Measurements from ENCODE around the gene CKAP5.

Gene CKAP5

DNA sequence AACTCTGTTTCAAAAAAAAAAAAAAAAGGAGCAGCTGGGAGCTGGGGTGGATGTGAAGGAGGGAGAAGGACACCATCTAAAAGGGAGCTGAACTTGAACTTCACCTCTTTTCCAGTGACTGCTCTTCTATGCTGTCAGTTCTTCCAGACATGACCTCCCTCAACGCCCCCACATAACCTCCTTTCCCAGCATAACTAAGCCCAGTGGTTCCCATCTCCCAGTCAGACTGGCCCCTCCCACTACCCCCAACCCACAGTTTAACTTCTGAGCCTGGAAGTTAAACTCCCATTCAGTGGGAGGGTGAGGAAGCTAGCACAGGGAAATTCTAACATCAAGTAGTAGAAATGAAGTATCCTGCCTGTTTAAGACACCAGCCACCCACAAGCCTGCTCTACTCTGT, 147.5 kb downstream of the CKAP5 start (continued):
- TF ChIP-seq, protein P1, sequence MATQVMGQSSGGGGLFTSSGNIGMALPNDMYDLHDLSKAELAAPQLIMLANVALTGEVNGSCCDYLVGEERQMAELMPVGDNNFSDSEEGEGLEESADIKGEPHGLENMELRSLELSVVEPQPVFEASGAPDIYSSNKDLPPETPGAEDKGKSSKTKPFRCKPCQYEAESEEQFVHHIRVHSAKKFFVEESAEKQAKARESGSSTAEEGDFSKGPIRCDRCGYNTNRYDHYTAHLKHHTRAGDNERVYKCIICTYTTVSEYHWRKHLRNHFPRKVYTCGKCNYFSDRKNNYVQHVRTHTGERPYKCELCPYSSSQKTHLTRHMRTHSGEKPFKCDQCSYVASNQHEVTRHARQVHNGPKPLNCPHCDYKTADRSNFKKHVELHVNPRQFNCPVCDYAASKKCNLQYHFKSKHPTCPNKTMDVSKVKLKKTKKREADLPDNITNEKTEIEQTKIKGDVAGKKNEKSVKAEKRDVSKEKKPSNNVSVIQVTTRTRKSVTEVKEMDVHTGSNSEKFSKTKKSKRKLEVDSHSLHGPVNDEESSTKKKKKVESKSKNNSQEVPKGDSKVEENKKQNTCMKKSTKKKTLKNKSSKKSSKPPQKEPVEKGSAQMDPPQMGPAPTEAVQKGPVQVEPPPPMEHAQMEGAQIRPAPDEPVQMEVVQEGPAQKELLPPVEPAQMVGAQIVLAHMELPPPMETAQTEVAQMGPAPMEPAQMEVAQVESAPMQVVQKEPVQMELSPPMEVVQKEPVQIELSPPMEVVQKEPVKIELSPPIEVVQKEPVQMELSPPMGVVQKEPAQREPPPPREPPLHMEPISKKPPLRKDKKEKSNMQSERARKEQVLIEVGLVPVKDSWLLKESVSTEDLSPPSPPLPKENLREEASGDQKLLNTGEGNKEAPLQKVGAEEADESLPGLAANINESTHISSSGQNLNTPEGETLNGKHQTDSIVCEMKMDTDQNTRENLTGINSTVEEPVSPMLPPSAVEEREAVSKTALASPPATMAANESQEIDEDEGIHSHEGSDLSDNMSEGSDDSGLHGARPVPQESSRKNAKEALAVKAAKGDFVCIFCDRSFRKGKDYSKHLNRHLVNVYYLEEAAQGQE (tag by site-specific recombination; IDR thresholded peaks at IDR 0.05), result no peak
- TF ChIP-seq SALL2 (tag by site-specific recombination; IDR thresholded peaks at IDR 0.05; ENCODE audit: borderline replicate concordance) (no peak), EGR2 (tag by site-specific recombination; IDR thresholded peaks at IDR 0.05; ENCODE audit: low read depth) (peak; percentile 86), ZFHX2 (tag by site-specific recombination; conservative IDR thresholded peaks at IDR 0.05) (peak; percentile 86)

DNA sequence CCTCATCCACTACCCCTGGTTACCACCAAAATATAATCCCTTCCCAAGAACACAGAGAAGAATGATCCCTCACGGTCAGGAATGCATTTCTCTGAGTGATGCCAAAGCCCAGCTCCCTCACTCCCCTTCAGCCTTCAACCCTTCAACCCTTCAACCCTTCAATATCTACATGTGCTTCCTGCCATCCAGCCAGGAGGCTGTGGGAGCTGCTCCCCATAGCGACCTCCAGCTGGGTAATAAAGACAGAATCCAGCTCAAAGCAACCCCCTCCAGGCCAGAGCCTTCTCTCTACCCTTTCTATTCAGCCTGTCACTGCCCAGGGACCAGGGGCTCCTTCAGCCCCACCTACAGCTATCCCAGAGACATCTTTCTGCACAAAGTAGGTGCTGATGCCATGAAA, 148.4 kb downstream of the CKAP5 start:
- Histone ChIP-seq H3K36me3 (ENCODE audit: control insufficient read depth in 2 of 2, insufficient read depth in 1 of 2, low read length in 2 of 2) (peaks cover 4 to 41% of the 10 kb centered on the region in 2 experiments; a peak in 2 of 3 replicates), H3K27ac (ENCODE audit: extremely low read depth, low read depth, low read length) (no peak overlapping the region), H3K4me3 (ENCODE audit: low read depth, low read length) (no peak overlapping the region), H3K4me1 (ENCODE audit: control insufficient read depth, insufficient read depth, low read length) (no peaks in the 10 kb centered on the region), H3K9me3 (ENCODE audit: control insufficient read depth, insufficient read depth, low read depth, low read length) (no peaks in the 10 kb centered on the region)
- ChIA-PET CTCF (interaction anchor here (0.6 to 0.8 kb wide), 2 partner anchors 81 to 97 kb away, joined by 3 to 4 read pairs; partner anchors contain the start of genes ATG13 and HARBI1), POLR2A (no interaction called here)
- TF ChIP-seq GLIS1 (tag by site-specific recombination; IDR thresholded peaks at IDR 0.05) (peak; percentile 61; the same call in 1 of the 2 replicates), OVOL3 (tag by site-specific recombination; IDR thresholded peaks at IDR 0.05) (no peak), ZNF621 (tag by site-specific recombination; IDR thresholded peaks at IDR 0.05) (no peak), ZIC2 (tag by site-specific recombination; IDR thresholded peaks at IDR 0.05) (peak; percentile 54)

DNA sequence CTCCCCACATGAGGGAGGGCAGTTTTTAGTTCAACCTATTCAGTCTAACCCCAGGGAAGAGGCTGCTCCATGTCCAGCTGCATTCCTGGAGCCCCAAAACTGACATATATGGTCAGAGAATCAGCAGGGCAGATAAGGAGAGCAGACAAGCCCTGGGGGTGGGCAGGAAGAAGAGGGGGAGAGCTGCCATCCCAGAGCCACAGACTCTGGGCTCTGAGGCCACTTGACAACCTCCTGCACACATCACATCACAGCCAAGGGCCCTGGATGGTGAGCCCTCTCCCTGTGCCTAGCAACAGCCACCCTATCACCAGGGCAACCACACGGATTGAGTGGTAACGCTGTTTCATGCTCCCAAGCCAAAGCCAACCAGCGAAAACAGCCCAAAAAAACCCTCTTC, 148.8 kb downstream of the CKAP5 start:
- Histone ChIP-seq H3K36me3 (ENCODE audit: control insufficient read depth in 2 of 2, insufficient read depth in 1 of 2, low read length in 2 of 2) (peaks cover 4 to 39% of the 10 kb centered on the region in 2 experiments; a peak in 2 of 3 replicates), H3K27ac (ENCODE audit: extremely low read depth, low read depth, low read length) (no peak overlapping the region), H3K4me3 (ENCODE audit: low read depth, low read length) (no peak overlapping the region), H3K9me3 (ENCODE audit: control insufficient read depth, insufficient read depth, low read depth, low read length) (no peaks in the 10 kb centered on the region), H3K4me1 (ENCODE audit: control insufficient read depth, insufficient read depth, low read length) (no peaks in the 10 kb centered on the region)
- TF ChIP-seq SCRT1 (tag by site-specific recombination; IDR thresholded peaks at IDR 0.05; ENCODE audit: borderline replicate concordance), result no peak
- TF ChIP-seq ZEB2 (tag by site-specific recombination; IDR thresholded peaks at IDR 0.05), result no peak
- TF ChIP-seq MYNN (tag by site-specific recombination; IDR thresholded peaks at IDR 0.05; ENCODE audit: borderline replicate concordance), result peak; percentile 61; the same call in 1 of the 2 replicates
- TF ChIP-seq ZNF202 (tag by site-specific recombination; IDR thresholded peaks at IDR 0.05; ENCODE audit: borderline replicate concordance), result no peak
- no peak for TF ChIP-seq ZNF248 (tag by site-specific recombination; IDR thresholded peaks at IDR 0.05)
- ChIA-PET POLR2A (no interaction called here), CTCF (interaction anchor here (0.6 kb wide), 1 partner anchor 80 kb away, joined by 3 read pairs; the partner anchor contains the start of genes ATG13 and HARBI1)

DNA sequence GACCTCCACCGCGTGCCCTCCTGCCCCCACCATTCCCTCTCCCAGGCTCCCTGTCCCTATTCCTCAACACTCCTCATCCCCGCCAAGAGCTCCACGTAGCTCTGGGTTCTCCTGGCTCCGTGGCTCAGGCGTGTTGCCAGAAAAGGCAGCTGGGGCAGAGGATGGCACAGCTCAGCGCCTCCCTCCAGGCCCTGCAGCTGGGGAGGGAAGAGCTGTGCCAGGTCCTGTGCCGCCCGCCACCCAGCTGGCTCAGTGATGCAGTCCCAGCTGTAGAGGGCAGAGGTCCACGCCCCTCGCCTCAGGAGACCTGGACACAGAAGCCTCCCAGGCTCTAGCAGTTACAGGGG, 149.9 kb downstream of the CKAP5 start:
- CTCF ChIA-PET, result interaction anchor here (0.6 to 0.7 kb wide), 2 partner anchors 304 to 552 kb away, joined by 3 read pairs; no protein-coding TSS in a partner anchor

More for the DNA sequence above, 149.9 kb downstream of the CKAP5 start:
- Histone ChIP-seq H3K4me1 (ENCODE audit: control insufficient read depth, insufficient read depth, low read length) (no peaks in the 10 kb centered on the region), H3K27ac (ENCODE audit: extremely low read depth, low read depth, low read length) (no peak overlapping the region), H3K4me3 (ENCODE audit: low read depth, low read length) (no peak overlapping the region), H3K36me3 (ENCODE audit: control insufficient read depth in 2 of 2, insufficient read depth in 1 of 2, low read length in 2 of 2) (peaks cover 0 to 43% of the 10 kb centered on the region in 2 experiments; a peak in 1 of 3 replicates), H3K9me3 (ENCODE audit: control insufficient read depth, insufficient read depth, low read depth, low read length) (no peaks in the 10 kb centered on the region)
- TF ChIP-seq ZNF629 (tag by site-specific recombination; IDR thresholded peaks at IDR 0.05), result no peak
- TF ChIP-seq, protein P2, sequence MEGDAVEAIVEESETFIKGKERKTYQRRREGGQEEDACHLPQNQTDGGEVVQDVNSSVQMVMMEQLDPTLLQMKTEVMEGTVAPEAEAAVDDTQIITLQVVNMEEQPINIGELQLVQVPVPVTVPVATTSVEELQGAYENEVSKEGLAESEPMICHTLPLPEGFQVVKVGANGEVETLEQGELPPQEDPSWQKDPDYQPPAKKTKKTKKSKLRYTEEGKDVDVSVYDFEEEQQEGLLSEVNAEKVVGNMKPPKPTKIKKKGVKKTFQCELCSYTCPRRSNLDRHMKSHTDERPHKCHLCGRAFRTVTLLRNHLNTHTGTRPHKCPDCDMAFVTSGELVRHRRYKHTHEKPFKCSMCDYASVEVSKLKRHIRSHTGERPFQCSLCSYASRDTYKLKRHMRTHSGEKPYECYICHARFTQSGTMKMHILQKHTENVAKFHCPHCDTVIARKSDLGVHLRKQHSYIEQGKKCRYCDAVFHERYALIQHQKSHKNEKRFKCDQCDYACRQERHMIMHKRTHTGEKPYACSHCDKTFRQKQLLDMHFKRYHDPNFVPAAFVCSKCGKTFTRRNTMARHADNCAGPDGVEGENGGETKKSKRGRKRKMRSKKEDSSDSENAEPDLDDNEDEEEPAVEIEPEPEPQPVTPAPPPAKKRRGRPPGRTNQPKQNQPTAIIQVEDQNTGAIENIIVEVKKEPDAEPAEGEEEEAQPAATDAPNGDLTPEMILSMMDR (tag by site-specific recombination; IDR thresholded peaks at IDR 0.05), result no peak
- no peak for TF ChIP-seq HOXA7 (CRISPR knock-in tag; IDR thresholded peaks at IDR 0.05; ENCODE audit: borderline replicate concordance)
- no peak for TF ChIP-seq ZXDB (tag by site-specific recombination; IDR thresholded peaks at IDR 0.05)
- TF ChIP-seq ZNF501 (tag by site-specific recombination; IDR thresholded peaks at IDR 0.05), result no peak
- TF ChIP-seq ZNF2 (tag by site-specific recombination; IDR thresholded peaks at IDR 0.05), result no peak
- TF ChIP-seq, protein P3, sequence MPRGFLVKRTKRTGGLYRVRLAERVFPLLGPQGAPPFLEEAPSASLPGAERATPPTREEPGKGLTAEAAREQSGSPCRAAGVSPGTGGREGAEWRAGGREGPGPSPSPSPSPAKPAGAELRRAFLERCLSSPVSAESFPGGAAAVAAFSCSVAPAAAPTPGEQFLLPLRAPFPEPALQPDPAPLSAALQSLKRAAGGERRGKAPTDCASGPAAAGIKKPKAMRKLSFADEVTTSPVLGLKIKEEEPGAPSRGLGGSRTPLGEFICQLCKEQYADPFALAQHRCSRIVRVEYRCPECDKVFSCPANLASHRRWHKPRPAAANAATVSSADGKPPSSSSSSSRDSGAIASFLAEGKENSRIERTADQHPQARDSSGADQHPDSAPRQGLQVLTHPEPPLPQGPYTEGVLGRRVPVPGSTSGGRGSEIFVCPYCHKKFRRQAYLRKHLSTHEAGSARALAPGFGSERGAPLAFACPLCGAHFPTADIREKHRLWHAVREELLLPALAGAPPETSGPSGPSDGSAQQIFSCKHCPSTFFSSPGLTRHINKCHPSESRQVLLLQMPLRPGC (tag by site-specific recombination; IDR thresholded peaks at IDR 0.05), result no peak
- TF ChIP-seq, protein P4, sequence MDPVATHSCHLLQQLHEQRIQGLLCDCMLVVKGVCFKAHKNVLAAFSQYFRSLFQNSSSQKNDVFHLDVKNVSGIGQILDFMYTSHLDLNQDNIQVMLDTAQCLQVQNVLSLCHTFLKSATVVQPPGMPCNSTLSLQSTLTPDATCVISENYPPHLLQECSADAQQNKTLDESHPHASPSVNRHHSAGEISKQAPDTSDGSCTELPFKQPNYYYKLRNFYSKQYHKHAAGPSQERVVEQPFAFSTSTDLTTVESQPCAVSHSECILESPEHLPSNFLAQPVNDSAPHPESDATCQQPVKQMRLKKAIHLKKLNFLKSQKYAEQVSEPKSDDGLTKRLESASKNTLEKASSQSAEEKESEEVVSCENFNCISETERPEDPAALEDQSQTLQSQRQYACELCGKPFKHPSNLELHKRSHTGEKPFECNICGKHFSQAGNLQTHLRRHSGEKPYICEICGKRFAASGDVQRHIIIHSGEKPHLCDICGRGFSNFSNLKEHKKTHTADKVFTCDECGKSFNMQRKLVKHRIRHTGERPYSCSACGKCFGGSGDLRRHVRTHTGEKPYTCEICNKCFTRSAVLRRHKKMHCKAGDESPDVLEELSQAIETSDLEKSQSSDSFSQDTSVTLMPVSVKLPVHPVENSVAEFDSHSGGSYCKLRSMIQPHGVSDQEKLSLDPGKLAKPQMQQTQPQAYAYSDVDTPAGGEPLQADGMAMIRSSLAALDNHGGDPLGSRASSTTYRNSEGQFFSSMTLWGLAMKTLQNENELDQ (tag by site-specific recombination; IDR thresholded peaks at IDR 0.05; ENCODE audit: low read depth), result no peak
- POLR2A ChIA-PET, result interaction anchor here (1.0 kb wide), 1 partner anchor 8 kb away, joined by 3 read pairs; no protein-coding TSS in a partner anchor

Data from HEK293 (cell line).